SW480 (cell line): Measurements from ENCODE around the gene AOAH.
"Not testable (repeated sequence)": the region's sequence is repeated elsewhere in the genome, so short reads cannot be mapped to it uniquely, and the experiment has no call there.

Experiments used
- DNase-seq: peaks from one replicate; pipeline ENCODE4 v3.0.0-alpha.2; 2016; ENCODE audit warnings: low spot score

Gene AOAH

GRCh38 chr7:36468370-36469101, 255.8 kb downstream of the AOAH start:
- no peak for DNase-seq

DNA sequence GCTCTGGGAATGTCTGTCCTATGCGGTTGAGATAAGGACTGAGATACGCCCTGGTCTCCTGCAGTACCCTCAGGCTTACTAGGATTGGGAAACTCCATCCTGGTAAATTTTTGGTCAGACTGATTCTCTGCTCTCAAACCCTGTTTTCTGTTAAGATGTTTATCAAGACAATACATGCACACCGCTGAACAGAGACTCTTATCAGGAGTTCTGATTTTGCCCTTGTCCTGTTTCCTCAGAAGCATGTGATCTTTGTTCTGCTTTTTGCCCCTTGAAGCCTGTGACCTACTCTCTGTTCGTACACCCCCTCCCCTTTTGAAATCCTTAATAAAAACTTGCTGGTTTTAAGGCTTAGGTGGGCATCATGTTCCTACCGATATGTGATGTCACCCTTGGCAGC, 258.3 kb downstream of the AOAH start:
- not testable (repeated sequence) for DNase-seq

GRCh38 chr7:36464271-36464670, 260.0 kb downstream of the AOAH start:
- no peak for DNase-seq
